ENCODE data around the gene WDR48.

The WDR48 gene

DNA sequence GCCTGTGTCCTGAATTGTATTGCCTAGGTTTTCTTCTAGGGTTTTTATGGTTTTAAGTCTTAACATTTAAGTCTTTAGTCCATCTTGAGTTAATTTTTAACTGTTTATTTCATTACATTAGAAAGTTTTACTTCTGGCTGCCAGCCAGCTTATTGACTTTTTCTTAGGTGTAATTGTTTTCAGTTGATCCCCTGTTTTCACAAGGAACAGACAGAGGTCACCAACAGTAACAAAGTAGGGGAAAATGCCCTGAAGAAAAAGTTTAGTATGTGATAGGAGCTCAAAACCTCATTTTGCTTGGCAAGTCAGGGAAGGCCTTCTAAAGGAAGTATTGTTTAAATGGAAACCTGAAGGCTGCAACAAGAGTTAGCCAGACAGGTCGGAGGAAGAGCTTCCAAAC, 10.4 kb downstream of the WDR48 start:
- no peak overlapping the region for H3K4me3 ChIP-seq (ENCODE audit: control insufficient read depth, low read depth, low read length)
- TF ChIP-seq, protein P1, sequence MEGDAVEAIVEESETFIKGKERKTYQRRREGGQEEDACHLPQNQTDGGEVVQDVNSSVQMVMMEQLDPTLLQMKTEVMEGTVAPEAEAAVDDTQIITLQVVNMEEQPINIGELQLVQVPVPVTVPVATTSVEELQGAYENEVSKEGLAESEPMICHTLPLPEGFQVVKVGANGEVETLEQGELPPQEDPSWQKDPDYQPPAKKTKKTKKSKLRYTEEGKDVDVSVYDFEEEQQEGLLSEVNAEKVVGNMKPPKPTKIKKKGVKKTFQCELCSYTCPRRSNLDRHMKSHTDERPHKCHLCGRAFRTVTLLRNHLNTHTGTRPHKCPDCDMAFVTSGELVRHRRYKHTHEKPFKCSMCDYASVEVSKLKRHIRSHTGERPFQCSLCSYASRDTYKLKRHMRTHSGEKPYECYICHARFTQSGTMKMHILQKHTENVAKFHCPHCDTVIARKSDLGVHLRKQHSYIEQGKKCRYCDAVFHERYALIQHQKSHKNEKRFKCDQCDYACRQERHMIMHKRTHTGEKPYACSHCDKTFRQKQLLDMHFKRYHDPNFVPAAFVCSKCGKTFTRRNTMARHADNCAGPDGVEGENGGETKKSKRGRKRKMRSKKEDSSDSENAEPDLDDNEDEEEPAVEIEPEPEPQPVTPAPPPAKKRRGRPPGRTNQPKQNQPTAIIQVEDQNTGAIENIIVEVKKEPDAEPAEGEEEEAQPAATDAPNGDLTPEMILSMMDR (IDR thresholded peaks at IDR 0.05; ENCODE audit: control insufficient read depth, insufficient read depth, low read depth, low read length, missing control alignments), result no peak

DNA sequence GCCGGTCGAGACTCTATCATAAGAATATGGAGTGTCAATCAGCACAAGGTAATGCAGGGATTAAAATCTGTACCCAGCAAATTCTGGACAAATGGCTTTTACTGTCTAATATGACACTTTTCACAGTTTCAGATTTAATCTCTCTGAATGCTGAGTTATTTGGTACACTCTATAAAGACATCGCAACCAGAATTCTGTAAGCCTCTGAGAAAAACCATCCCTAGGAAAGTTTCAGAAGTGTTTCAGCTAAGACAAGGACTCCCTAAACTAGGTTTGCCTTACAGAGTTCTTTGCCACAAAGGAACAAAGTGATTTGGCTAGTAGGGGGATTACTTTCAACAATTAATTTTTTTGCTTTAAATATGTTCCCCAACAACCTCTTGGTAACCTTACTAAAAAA, 11.3 kb downstream of the WDR48 start:
- no peak for DNase-seq (ENCODE audit: low read depth)
- TF ChIP-seq, protein P1 (IDR thresholded peaks at IDR 0.05; ENCODE audit: control insufficient read depth, insufficient read depth, low read depth, low read length, missing control alignments), result no peak
- no peak overlapping the region for H3K4me3 ChIP-seq (ENCODE audit: control insufficient read depth, low read depth, low read length)

More for the DNA sequence above, 10.4 kb downstream of the WDR48 start:
- no peak for DNase-seq (ENCODE audit: low read depth)

DNA sequence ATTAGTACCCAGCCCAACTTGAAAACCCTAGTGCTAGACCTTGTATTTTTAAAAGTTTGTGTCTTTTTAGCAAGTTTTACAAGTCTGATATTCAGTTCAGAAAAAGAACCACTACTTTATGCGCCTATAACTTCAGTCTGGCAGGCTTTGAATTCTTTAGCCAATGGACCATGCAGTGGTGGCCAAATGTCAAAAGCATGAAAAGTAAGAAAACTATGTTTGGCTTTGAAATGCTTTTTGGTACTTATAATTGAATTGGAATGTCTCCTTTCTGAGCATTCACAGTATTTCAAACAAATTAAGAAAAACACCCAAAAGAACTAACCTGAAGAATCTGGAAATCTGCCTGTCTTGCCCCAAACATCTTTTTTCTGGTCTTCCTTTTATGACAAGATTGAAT, 12.8 kb downstream of the WDR48 start:
- DNase-seq (ENCODE audit: low read depth), result peak; percentile 31
- no peak overlapping the region for H3K4me3 ChIP-seq (ENCODE audit: control insufficient read depth, low read depth, low read length)

DNA sequence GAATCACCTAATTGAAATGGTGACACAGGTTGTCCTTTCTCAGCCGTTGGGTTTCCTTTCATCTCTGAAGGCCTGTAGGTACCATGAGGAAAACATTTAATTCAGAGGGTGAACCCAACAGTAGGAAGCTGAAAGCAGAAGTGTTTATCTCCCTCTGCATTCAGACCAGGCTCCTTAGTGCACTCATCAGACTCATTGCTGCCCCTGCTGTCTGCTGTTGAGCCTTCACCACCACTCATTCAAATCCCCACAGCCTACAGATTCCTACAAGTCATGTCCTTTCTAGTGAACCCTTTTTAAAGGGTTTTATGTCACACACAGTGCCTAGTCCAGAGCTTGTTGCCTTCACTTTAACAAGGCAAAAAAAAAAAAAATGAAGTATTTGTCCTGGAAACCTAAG, 13.4 kb downstream of the WDR48 start:
- TF ChIP-seq, protein P1 (IDR thresholded peaks at IDR 0.05; ENCODE audit: control insufficient read depth, insufficient read depth, low read depth, low read length, missing control alignments), result peak; percentile 56
- no peak for DNase-seq (ENCODE audit: low read depth)
- H3K4me3 ChIP-seq (ENCODE audit: control insufficient read depth, low read depth, low read length), result no peak overlapping the region

More for the DNA sequence above, 12.8 kb downstream of the WDR48 start:
- TF ChIP-seq, protein P1 (IDR thresholded peaks at IDR 0.05; ENCODE audit: control insufficient read depth, insufficient read depth, low read depth, low read length, missing control alignments), result no peak

DNA sequence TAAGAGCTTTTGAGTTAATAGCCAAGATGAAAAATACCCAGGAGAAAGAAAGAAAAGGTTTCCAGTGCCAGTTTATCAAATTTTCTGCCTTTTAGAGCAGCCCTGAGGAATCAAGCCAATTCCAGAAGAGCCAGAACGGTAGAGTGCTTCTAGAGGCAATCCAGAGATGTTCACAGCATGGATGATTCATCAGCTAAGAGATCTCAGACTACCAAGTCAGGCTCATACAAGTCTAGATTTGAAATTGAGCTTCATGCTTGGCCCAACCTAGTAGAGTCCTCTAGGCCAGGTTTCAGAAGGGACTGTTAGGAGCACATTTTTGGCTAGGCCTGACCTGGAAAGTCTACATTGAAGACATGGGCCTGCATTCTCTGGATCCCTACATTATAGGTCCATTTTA, 15.5 kb downstream of the WDR48 start:
- TF ChIP-seq, protein P1 (IDR thresholded peaks at IDR 0.05; ENCODE audit: control insufficient read depth, insufficient read depth, low read depth, low read length, missing control alignments), result no peak
- DNase-seq (ENCODE audit: low read depth), result no peak
- H3K4me3 ChIP-seq (ENCODE audit: control insufficient read depth, low read depth, low read length), result no peak overlapping the region

DNA sequence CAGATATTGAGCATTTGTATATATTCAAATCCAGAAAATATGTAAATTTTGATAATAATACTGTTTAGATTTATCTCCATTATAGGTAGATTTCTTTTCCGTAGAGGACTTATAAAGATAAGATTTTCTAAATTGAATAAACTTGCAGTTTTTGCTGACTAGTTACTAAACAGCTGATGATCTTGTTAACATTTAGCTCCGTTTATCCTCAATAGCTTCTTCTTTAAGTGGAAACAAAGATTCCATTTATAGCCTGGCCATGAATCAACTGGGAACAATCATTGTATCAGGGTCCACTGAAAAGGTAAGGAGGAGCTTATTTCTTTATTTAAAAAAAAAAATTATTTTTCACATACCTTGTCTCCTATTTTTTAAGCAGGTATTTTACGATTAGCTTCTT, 16.7 kb downstream of the WDR48 start:
- H3K4me3 ChIP-seq (ENCODE audit: control insufficient read depth, low read depth, low read length), result no peak overlapping the region
- TF ChIP-seq, protein P1 (IDR thresholded peaks at IDR 0.05; ENCODE audit: control insufficient read depth, insufficient read depth, low read depth, low read length, missing control alignments), result no peak
- DNase-seq (ENCODE audit: low read depth), result no peak

DNA sequence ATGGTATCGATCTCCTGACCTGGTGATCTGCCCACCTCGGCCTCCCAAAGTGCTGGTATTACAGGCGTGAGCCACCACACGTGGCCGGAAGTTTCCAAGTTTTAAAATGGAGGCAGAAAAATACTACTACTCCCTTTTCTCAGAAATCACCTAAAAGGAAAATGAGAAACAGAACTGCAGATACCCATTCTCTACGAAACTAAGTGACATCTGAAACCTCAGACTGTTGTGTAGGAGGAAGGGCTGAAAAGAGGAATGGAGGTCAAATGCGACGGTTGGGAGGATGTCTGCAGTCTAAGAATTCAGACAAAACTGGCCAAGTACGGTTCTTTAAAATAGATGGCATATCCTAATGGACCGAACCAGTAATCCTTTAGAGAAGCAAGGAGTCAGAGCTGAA, 24.1 kb downstream of the WDR48 start:
- H3K4me3 ChIP-seq (ENCODE audit: control insufficient read depth, low read depth, low read length), result no peak overlapping the region
- no peak for DNase-seq (ENCODE audit: low read depth)
- TF ChIP-seq, protein P1 (IDR thresholded peaks at IDR 0.05; ENCODE audit: control insufficient read depth, insufficient read depth, low read depth, low read length, missing control alignments), result no peak
